ENCODE data around the gene ITPK1.

The ITPK1 gene

DNA sequence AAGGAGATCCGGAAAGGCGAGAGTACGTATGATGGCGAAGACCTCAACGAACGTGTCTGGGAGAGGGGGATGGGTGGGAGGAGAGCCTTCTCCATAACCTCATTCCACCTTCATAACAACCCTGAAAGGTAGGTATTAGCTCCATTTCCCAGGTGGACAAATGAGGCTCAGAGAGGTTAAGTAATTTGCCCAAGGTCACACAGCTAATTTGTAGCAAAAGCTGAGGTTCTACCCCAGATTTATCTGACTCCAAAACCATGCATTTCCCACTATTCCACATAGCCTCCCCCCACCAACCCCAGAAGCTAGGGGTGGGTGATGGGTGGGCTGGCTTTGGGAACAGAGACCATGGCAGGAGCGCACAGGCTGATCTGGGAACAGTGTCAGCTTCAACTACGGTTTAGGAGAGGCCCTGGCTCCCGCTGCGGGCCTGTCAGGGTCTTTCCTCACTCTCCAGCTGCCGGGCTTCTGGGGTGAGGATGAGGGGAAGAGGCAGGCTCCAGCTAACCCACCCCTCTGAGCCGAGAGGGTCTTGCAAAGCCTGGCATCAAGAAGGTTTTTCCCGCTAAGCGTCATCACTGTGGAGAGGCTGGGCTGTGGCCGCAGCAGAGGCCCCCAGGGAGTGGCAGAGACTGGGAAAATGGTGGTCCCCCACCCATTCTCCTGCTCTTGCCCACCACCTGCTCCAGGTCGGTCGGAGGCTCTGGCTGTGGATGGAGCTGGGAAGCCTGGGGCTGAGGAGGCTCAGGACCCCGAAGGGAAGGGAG lies 183.9 kb downstream of the ITPK1 start:
- TF ChIP-seq, protein P1, sequence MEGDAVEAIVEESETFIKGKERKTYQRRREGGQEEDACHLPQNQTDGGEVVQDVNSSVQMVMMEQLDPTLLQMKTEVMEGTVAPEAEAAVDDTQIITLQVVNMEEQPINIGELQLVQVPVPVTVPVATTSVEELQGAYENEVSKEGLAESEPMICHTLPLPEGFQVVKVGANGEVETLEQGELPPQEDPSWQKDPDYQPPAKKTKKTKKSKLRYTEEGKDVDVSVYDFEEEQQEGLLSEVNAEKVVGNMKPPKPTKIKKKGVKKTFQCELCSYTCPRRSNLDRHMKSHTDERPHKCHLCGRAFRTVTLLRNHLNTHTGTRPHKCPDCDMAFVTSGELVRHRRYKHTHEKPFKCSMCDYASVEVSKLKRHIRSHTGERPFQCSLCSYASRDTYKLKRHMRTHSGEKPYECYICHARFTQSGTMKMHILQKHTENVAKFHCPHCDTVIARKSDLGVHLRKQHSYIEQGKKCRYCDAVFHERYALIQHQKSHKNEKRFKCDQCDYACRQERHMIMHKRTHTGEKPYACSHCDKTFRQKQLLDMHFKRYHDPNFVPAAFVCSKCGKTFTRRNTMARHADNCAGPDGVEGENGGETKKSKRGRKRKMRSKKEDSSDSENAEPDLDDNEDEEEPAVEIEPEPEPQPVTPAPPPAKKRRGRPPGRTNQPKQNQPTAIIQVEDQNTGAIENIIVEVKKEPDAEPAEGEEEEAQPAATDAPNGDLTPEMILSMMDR (conservative IDR thresholded peaks at IDR 0.05; ENCODE audit: low read length): no peak
- no peak for DNase-seq (ENCODE audit: low read depth)
- H3K4me3 ChIP-seq (ENCODE audit: low read length): no peak overlapping the region

DNA sequence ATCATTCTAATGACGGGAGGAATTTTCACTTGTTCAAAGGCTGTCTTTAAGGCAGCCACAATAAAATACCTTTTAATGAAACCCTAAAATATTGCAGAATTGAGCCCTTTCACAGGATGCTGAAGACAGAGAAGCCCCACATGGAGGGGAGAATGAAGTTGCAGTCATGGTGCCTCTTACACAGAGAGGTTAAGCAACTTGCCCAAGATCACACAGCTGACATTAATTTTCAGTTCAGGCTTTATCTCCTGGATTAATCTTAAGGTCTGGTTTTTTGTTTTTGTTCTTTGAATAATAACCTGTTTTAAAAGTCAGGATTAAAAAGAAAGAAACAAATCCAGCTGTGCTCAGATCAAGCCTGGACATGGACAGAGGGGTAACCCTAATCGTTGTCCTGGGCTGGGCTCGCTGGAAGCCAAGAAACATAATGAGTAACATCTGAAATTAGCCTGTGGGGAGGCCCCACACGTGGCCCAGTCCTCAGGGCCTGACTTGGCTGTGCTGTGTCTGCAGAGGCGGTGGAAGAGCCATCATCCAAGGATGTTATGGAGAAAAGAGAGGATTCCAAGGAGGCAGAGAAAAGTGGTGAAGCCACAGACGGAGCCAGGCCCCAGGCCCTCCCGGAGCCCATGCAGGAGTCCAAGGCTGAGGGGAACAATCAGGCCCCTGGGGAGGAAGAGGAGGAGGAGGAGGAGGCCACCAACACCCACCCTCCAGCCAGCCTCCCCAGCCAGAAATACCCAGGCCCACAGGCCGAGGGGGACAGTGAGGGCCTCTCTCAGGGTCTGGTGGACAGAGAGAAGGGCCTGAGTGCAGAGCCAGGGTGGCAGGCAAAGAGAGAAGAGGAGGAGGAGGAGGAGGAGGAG lies 184.8 kb downstream of the ITPK1 start:
- peak; percentile 42 for DNase-seq (ENCODE audit: low read depth)
- TF ChIP-seq, protein P1 (conservative IDR thresholded peaks at IDR 0.05; ENCODE audit: low read length): no peak
- H3K4me3 ChIP-seq (ENCODE audit: low read length): no peak overlapping the region

DNA sequence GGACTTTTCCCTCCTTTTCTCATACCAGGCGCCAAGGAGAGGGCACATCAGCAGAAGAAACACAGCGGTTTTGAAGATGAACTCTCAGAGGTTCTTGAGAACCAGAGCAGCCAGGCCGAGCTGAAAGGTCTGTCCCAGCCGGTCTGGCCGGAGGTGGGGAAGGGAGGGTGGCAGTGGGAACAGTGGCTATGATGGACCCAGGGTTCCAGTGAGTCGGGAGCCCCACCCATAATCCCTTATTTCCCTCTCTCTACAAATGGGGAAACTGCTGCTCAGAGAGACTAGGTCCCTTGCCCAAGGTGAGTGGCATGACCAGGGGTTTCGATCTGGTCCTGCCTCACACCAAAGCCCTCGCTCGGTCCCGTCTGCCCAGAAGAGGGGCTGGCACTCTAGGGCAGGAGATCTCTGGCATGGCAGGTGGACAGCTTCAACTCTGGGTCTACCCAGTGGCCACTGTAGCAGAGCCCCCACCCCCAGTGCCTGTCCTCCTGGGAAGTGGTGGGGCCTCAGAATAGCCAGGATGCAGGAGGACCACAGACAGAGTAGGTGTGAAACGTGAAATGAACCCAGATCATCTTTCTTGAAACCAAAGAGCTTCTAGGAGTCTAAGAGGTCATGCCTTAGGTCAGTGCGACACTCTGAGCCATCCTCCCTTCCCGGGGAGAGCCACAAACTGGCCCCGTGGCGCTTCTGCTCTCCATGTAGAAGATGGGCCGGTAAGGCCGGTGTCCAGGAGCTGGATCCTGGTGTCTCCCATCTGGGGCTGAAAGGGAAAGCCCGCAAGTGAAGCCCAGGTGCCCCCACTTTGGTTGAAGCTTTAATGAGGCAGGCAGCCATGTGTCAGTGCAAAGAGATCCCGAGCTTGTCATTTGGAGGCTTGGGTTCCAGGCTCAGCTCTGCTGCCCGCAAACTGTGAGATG lies 185.8 kb downstream of the ITPK1 start:
- no peak for DNase-seq (ENCODE audit: low read depth)
- no peak overlapping the region for H3K4me3 ChIP-seq (ENCODE audit: low read length)
- TF ChIP-seq, protein P1 (conservative IDR thresholded peaks at IDR 0.05; ENCODE audit: low read length): no peak

DNA sequence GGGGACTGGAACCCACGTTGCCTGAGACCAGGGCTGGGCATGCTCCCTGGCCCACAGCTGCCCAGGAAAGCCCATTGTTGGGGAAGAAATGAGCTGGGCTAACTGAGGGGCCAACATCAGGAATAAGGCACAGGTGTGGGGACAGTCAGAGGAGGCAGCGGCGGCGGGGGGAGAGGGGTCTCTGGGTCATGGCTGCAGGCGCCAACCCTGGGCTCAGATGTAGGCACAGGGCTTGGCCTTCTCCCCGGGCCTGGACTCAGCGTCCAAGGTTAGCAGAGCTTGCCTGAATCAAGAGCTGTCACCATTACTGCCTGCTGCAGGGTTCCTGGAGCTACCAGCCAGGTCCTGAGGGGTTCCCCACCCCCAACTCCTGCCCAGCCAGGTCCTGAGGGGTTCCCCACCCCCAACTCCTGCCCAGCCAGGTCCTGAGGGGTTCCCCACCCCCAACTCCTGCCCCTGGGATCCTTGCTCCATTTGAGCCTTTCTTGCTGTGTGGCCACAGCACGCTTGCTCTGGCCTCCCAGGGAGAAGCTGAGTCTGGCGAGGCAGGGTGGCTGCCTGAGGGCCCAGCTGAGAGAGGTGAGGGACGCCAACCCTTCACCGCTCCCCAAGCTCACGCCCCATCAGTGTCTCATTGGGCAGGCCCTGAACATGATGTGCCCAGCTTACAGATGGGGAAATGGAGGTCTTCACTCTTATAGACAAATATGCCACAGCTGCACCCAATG lies 186.6 kb downstream of the ITPK1 start:
- DNase-seq (ENCODE audit: low read depth): no peak
- H3K4me3 ChIP-seq (ENCODE audit: low read length): no peak overlapping the region
- TF ChIP-seq, protein P1 (conservative IDR thresholded peaks at IDR 0.05; ENCODE audit: low read length): no peak

DNA sequence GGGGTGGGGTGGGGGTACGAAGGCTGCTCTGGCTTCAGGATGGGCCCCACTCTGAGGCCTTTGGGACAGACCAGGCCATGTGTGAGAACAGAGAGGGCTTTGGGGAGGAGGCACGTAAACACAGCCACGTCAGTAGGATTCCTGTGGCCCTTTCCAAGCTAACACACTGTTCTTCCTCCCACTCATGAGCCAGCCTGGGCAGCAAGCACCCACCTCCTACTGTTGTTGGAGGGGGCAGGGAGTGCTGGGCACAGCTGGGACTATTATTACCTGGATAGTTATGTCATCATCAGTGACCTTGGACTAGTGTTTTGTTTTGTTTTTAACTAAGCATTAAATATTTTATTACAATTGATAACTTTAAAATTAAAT lies 187.5 kb downstream of the ITPK1 start:
- H3K4me3 ChIP-seq (ENCODE audit: low read length): no peak overlapping the region
- TF ChIP-seq, protein P1 (conservative IDR thresholded peaks at IDR 0.05; ENCODE audit: low read length): no peak
- DNase-seq (ENCODE audit: low read depth): no peak

Data from AG10803 (cell line).